HG02610 (cell line): ENCODE results near the gene FHOD1.

Source experiments
- ATAC-seq: cut with Tn5 transposase; IDR thresholded peaks from one replicate; pipeline ENCODE4 v1.9.1; 2021; ENCODE audit warnings: mild to moderate bottlenecking, moderate library complexity; ENCODE audit not compliant: unreplicated experiment

FHOD1 gene

GRCh38 chr16:67247192-67248072 is at the start of gene FHOD1:
FHOD1 (minus strand) TSS chr16:67247481; CDS start chr16:67247410, 71 bp downstream.
- ATAC-seq = peak; percentile 43

- no peak for ATAC-seq
Observed at GRCh38 chr16:67296420-67296819, 49.1 kb upstream of the FHOD1 start.

GRCh38 chr16:67294938-67295361 is 47.7 kb upstream of the FHOD1 start:
- no peak for ATAC-seq

- no peak for ATAC-seq
Observed at GRCh38 chr16:67294171-67294757, 47.0 kb upstream of the FHOD1 start.

- no peak for ATAC-seq
Observed at GRCh38 chr16:67291461-67291860, 44.2 kb upstream of the FHOD1 start.

- ATAC-seq = no peak
Observed at GRCh38 chr16:67287960-67288359, 40.7 kb upstream of the FHOD1 start.

- ATAC-seq = no peak
Observed at GRCh38 chr16:67286441-67287235, 39.4 kb upstream of the FHOD1 start.

GRCh38 chr16:67284699-67285646 is 37.7 kb upstream of the FHOD1 start:
- no peak for ATAC-seq

GRCh38 chr16:67283826-67284555 is 36.7 kb upstream of the FHOD1 start:
- no peak for ATAC-seq

- ATAC-seq = no peak
Observed at GRCh38 chr16:67283039-67283825, 36.0 kb upstream of the FHOD1 start.

GRCh38 chr16:67282447-67282805 is 35.1 kb upstream of the FHOD1 start:
- no peak for ATAC-seq

GRCh38 chr16:67281536-67282446 is 34.5 kb upstream of the FHOD1 start:
- no peak for ATAC-seq

- ATAC-seq = no peak
Observed at GRCh38 chr16:67280090-67281015, 33.1 kb upstream of the FHOD1 start.

- ATAC-seq = peak; percentile 80
Observed at GRCh38 chr16:67279296-67280089, 32.2 kb upstream of the FHOD1 start, which contains the start of gene PLEKHG4. PLEKHG4 (plus strand) TSS chr16:67279532; CDS start chr16:67280045, 513 bp downstream.

GRCh38 chr16:67278773-67279295 is 31.6 kb upstream of the FHOD1 start:
- ATAC-seq = peak; percentile 20
